IPS-20b (cell line): Measurements from ENCODE around the gene REL.

Experiments
- H3K27ac ChIP-seq: one replicate; pipeline ENCODE4 v1.5.1; 2013; ENCODE audit warnings: low read length
- H3K27me3 ChIP-seq: 2 replicates; pipeline ENCODE4 v1.6.1; 2013; ENCODE audit warnings: mild to moderate bottlenecking, low read length, inconsistent platforms; ENCODE audit not compliant: insufficient read depth
- H3K36me3 ChIP-seq: 2 replicates; pipeline ENCODE4 v1.6.1; 2013; ENCODE audit warnings: low read depth, mild to moderate bottlenecking, inconsistent platforms, low read length, moderate library complexity; ENCODE audit not compliant: insufficient read depth
- H3K4me1 ChIP-seq: 2 replicates; pipeline ENCODE4 v1.6.1; 2013; ENCODE audit warnings: mild to moderate bottlenecking, control low read depth, inconsistent platforms, low read length, moderate library complexity; ENCODE audit not compliant: insufficient read depth
- H3K4me3 ChIP-seq: 2 replicates; pipeline ENCODE4 v1.5.1; 2013; ENCODE audit warnings: mild to moderate bottlenecking, low read length, inconsistent platforms
- H3K9ac ChIP-seq: 2 replicates; pipeline ENCODE4 v1.6.1; 2013; ENCODE audit warnings: low read depth, mild to moderate bottlenecking, inconsistent platforms, low read length, moderate library complexity
- H3K9me3 ChIP-seq: 2 replicates; pipeline ENCODE4 v1.6.1; 2013; ENCODE audit warnings: mild to moderate bottlenecking, low read depth, low read length, inconsistent platforms; ENCODE audit not compliant: insufficient read depth

Gene REL

GRCh38 chr2:60958361-60958760 is 77.0 kb downstream of the REL start:
- H3K4me1 ChIP-seq: no peaks in the 10 kb centered on the region
- no peaks in the 10 kb centered on the region for H3K36me3 ChIP-seq
- H3K4me3 ChIP-seq: no peak overlapping the region
- H3K27me3 ChIP-seq: no peaks in the 10 kb centered on the region
- H3K9ac ChIP-seq: no peak overlapping the region
- no peak overlapping the region for H3K27ac ChIP-seq
- no peaks in the 10 kb centered on the region for H3K9me3 ChIP-seq

DNA sequence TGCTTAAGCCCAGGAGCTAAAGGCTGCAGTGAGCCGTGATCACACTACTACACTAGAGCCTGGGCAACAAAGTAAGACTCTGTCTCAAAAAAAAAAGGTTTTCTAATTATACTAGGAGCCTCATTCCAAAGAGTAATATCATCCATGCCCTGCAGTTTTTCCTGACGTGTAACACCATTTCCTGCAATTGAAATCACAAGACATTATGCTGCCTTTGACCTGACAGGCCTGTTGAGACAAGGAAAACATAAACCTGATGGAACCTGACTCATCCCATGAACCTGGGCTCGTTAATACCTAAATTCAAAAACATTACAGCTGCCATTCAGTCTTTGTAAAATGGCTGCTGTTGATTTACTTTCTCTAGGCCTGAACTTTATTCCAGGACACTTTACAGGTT is 77.4 kb downstream of the REL start:
- Histone ChIP-seq H3K27ac (no peak overlapping the region), H3K9me3 (no peaks in the 10 kb centered on the region)

DNA sequence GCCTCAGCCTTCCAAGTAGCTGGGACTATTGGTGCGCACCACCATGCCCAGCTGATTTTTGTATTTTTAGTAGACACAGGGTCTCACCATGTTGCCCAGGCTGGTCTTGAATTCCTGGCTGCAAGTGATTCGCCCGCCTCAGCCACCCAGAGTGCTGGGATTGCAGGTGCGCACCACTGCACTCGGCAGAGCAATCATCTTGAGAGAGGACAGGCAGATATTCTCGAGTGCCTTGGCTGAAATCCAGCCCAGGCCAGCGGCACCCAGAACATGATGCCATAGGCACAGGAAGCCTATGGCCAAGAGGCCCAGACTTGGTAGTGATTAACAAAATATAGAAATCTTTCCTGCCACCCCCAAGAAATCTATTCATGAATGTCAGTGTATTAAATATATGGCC is 78.1 kb downstream of the REL start:
- H3K36me3 ChIP-seq: no peaks in the 10 kb centered on the region
- no peak overlapping the region for H3K4me3 ChIP-seq
- H3K27ac ChIP-seq: no peak overlapping the region
- H3K9me3 ChIP-seq: no peaks in the 10 kb centered on the region
- no peaks in the 10 kb centered on the region; the same call in 1 of the 2 replicates for H3K4me1 ChIP-seq
- no peak overlapping the region for H3K9ac ChIP-seq
- H3K27me3 ChIP-seq: no peaks in the 10 kb centered on the region

More for the DNA sequence above, 77.4 kb downstream of the REL start:
- no peak overlapping the region for H3K9ac ChIP-seq
- no peaks in the 10 kb centered on the region for H3K4me1 ChIP-seq
- no peaks in the 10 kb centered on the region for H3K36me3 ChIP-seq
- H3K27me3 ChIP-seq: no peaks in the 10 kb centered on the region
- no peak overlapping the region for H3K4me3 ChIP-seq

- Histone ChIP-seq H3K9me3 (no peaks in the 10 kb centered on the region), H3K9ac (no peak overlapping the region), H3K27me3 (no peaks in the 10 kb centered on the region), H3K4me3 (no peak overlapping the region), H3K36me3 (no peaks in the 10 kb centered on the region), H3K4me1 (no peaks in the 10 kb centered on the region; the same call in 1 of the 2 replicates), H3K27ac (no peak overlapping the region)
Measured at GRCh38 chr2:60960706-60961105, 79.3 kb downstream of the REL start.

DNA sequence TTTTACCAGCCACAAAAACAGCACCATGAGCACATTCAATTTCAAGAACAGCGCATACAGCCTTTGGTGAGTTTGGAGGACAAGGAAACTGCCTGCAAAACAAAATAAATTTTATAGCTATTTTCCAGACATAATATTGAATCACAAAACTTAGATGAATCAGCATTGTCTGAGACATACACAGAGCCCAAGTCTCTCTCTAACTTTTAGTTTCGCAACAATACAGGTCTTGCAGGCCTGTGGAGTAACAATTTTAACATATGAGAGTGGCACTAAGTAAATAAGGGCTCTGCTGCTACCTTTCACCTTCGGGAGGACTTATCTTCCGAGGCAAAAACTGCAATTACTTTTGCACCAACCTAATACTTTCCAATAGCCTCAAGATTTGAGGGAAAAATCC is 80.1 kb downstream of the REL start:
- H3K9ac ChIP-seq: no peak overlapping the region
- no peak overlapping the region for H3K4me3 ChIP-seq
- H3K9me3 ChIP-seq: no peaks in the 10 kb centered on the region
- no peak overlapping the region for H3K27ac ChIP-seq
- no peaks in the 10 kb centered on the region; the same call in 1 of the 2 replicates for H3K4me1 ChIP-seq
- no peaks in the 10 kb centered on the region for H3K27me3 ChIP-seq
- H3K36me3 ChIP-seq: no peaks in the 10 kb centered on the region

- Histone ChIP-seq H3K27ac (no peak overlapping the region), H3K36me3 (no peaks in the 10 kb centered on the region)
Measured at GRCh38 chr2:60962528-60962927, 81.2 kb downstream of the REL start.

DNA sequence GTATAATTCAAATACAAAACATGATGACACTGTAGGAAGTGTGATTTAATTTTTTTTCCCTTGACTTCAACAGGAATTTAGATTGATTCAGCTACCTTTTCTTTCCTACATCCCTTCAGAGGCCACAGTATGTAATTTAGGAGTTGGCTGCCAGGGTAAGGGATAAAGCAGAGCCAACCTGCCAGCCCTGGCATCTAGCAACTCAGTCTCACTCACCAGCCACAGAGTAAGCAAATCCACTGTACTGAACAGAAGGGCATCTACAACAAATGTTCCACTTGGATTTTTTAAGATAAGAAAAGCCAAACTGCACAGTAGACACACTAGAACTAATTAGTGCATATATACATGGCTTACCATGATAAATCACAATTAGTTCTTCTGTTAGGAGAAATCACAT is 81.8 kb downstream of the REL start:
- H3K36me3 ChIP-seq: no peaks in the 10 kb centered on the region
- no peak overlapping the region for H3K9ac ChIP-seq
- no peaks in the 10 kb centered on the region; the same call in 1 of the 2 replicates for H3K4me1 ChIP-seq
- no peak overlapping the region for H3K4me3 ChIP-seq
- H3K9me3 ChIP-seq: no peaks in the 10 kb centered on the region
- H3K27ac ChIP-seq: no peak overlapping the region
- H3K27me3 ChIP-seq: no peaks in the 10 kb centered on the region

More at GRCh38 chr2:60962528-60962927, 81.2 kb downstream of the REL start:
- Histone ChIP-seq H3K9ac (no peak overlapping the region), H3K9me3 (no peaks in the 10 kb centered on the region), H3K4me1 (no peaks in the 10 kb centered on the region; the same call in 1 of the 2 replicates), H3K4me3 (no peak overlapping the region), H3K27me3 (no peaks in the 10 kb centered on the region)

DNA sequence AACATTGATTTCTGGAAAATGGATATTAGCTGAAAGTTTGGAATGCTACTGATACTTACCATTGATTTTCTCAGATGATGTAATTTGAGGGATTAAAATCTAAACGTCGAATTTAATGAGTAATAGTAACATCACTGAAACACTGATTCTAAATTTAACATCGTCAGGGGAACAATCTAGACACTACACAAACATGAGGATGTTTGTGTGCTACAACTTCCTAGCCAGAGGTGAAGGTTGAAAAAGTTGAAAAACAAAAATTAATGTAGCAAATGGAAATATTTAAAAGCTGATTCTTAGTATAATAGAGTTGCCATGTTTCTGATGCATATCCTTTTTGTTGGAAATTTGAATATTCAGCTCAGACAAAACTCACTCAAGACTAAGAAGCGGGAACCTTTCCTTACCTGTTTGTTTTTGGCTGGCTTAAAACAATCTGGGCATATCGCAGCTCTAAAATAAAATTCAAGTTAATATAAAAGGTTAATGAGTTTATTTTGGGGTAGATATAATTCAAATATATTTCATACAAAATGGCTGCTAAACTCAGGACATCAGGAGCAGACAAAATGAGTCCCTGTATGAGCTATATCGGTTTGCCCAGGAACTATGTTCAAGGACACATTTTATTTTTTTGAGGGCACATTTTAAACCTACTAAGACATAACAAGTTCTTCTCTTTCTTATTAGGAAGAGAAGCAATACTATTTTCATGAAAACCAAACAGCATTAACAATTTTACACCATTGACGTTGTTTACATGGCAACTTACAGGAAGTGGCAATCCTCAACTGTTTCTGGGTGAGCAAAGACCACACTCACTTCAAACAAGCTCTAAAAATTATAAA is 83.5 kb downstream of the REL start:
- Histone ChIP-seq H3K27me3 (no peaks in the 10 kb centered on the region), H3K9ac (no peak overlapping the region), H3K4me3 (no peak overlapping the region), H3K4me1 (no peaks in the 10 kb centered on the region; the same call in 1 of the 2 replicates), H3K36me3 (no peaks in the 10 kb centered on the region), H3K27ac (no peak overlapping the region), H3K9me3 (no peaks in the 10 kb centered on the region)

DNA sequence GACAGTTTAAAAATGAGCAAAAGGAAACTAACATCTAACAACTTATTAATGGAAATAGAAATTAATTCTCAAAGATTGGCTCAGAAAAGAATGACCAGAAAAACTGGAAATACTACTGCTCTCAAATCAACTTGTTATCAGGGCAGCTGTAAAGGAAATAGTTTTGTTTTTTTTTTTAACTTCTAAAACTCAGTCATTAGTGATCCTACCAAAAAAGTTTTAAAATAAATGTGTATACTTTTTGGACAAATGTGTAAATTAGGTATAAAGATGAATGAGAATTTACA is 84.1 kb downstream of the REL start:
- Histone ChIP-seq H3K4me1 (no peaks in the 10 kb centered on the region; the same call in 1 of the 2 replicates), H3K36me3 (no peaks in the 10 kb centered on the region), H3K9ac (no peak overlapping the region), H3K4me3 (no peak overlapping the region), H3K27ac (no peak overlapping the region), H3K27me3 (no peaks in the 10 kb centered on the region), H3K9me3 (no peaks in the 10 kb centered on the region)

GRCh38 chr2:60966507-60967405 is 85.4 kb downstream of the REL start:
- H3K4me1 ChIP-seq: no peaks in the 10 kb centered on the region; the same call in 1 of the 2 replicates
- no peaks in the 10 kb centered on the region for H3K9me3 ChIP-seq
- no peak overlapping the region for H3K9ac ChIP-seq
- H3K27me3 ChIP-seq: no peaks in the 10 kb centered on the region
- no peak overlapping the region for H3K27ac ChIP-seq
- no peak overlapping the region for H3K4me3 ChIP-seq
- H3K36me3 ChIP-seq: no peaks in the 10 kb centered on the region

- Histone ChIP-seq H3K9me3 (no peaks in the 10 kb centered on the region), H3K36me3 (no peaks in the 10 kb centered on the region), H3K27ac (no peak overlapping the region), H3K27me3 (no peaks in the 10 kb centered on the region), H3K9ac (no peak overlapping the region), H3K4me1 (no peaks in the 10 kb centered on the region), H3K4me3 (no peak overlapping the region)
Measured at GRCh38 chr2:60972889-60973656, 91.7 kb downstream of the REL start.
